GM19372 (cell line): ENCODE data around the gene NQO2.
A peak's percentile ranks its signal among the peaks of the same experiment; 100 is the strongest.
"Not testable (repeated sequence)": the region's sequence is repeated elsewhere in the genome, so short reads cannot be mapped to it uniquely, and the experiment has no call there.

ENCODE experiments used
- ATAC-seq: cut with Tn5 transposase; IDR thresholded peaks from one replicate; pipeline ENCODE4 v1.9.1; 2021; ENCODE audit warnings: mild to moderate bottlenecking, low read depth, moderate library complexity; ENCODE audit not compliant: unreplicated experiment

NQO2 gene

GRCh38 chr6:2988426-2989331 lies 11.0 kb upstream of the NQO2 start:
- ATAC-seq = peak; percentile 56

GRCh38 chr6:2989332-2990247 lies 10.1 kb upstream of the NQO2 start:
- ATAC-seq = peak; percentile 70

GRCh38 chr6:2990248-2990931 lies 9.3 kb upstream of the NQO2 start:
- ATAC-seq = no peak

- ATAC-seq = no peak
Observed at GRCh38 chr6:2990932-2991506, 8.7 kb upstream of the NQO2 start.

- no peak for ATAC-seq
Observed at GRCh38 chr6:2992330-2992979, 7.2 kb upstream of the NQO2 start.

GRCh38 chr6:2993755-2994317 lies 5.9 kb upstream of the NQO2 start:
- ATAC-seq = no peak

- ATAC-seq = not testable (repeated sequence)
Observed at GRCh38 chr6:2998249-2998997, 1.3 kb upstream of the NQO2 start.

- peak; percentile 28 for ATAC-seq
Observed at GRCh38 chr6:2998998-2999617, 586 bp upstream of the NQO2 start.

- ATAC-seq = no peak
Observed at GRCh38 chr6:3001146-3001772, 1.6 kb downstream of the NQO2 start.

- no peak for ATAC-seq
Observed at GRCh38 chr6:3001773-3002293, 2.1 kb downstream of the NQO2 start.

GRCh38 chr6:3003226-3003625 lies 3.5 kb downstream of the NQO2 start:
- ATAC-seq = not testable (repeated sequence)

- ATAC-seq = no peak
Observed at GRCh38 chr6:3005077-3005476, 5.4 kb downstream of the NQO2 start.

- ATAC-seq = no peak
Observed at GRCh38 chr6:3005874-3006273, 6.2 kb downstream of the NQO2 start.

GRCh38 chr6:3006476-3006875 lies 6.8 kb downstream of the NQO2 start:
- no peak for ATAC-seq

GRCh38 chr6:3007571-3007970 lies 7.9 kb downstream of the NQO2 start:
- no peak for ATAC-seq

- ATAC-seq = not testable (repeated sequence)
Observed at GRCh38 chr6:3008712-3009265, 9.1 kb downstream of the NQO2 start.

GRCh38 chr6:3009930-3010329 lies 10.2 kb downstream of the NQO2 start:
- no peak for ATAC-seq
